GM12878 (cell line): Measurements from ENCODE around the gene BCAS3.

Source experiments
- CTCF ChIP-seq, 3 experiments: IDR thresholded peaks in 2 of 3; conservative IDR thresholded peaks in 1 of 3; 2 replicates each; pipeline ENCODE4 v1.5.1; 2011; ENCODE audit warnings: low read depth in 3 of 3, low read length in 3 of 3, mild to moderate bottlenecking in 3 of 3, control low read depth in 2 of 3, moderate library complexity in 2 of 3, inconsistent platforms in 1 of 3, mixed read lengths in 1 of 3; ENCODE audit not compliant: control insufficient read depth in 2 of 3, insufficient read depth in 1 of 3; ENCODE audit errors: extremely low read depth in 1 of 3
- E2F4 ChIP-seq: IDR thresholded peaks from 2 replicates; pipeline ENCODE4 v1.6.1; 2012; ENCODE audit warnings: low read depth, low read length, improper control_type of control experiment

- no peak for TF ChIP-seq CTCF (IDR thresholded peaks at IDR 0.05 in 2 of 3, conservative IDR thresholded peaks at IDR 0.05 in 1 of 3; ENCODE audit: control insufficient read depth in 2 of 3, extremely low read depth in 1 of 3, insufficient read depth in 1 of 3, low read depth in 3 of 3, low read length in 3 of 3)
- no peak for TF ChIP-seq E2F4
Measured at GRCh38 chr17:60713608-60714007, 36.0 kb downstream of the BCAS3 start.
